Smooth muscle cell (in vitro differentiated cells): ENCODE results near the gene PGRMC2. TPM values are rescaled to one million over a fixed set of nuclear protein-coding genes. Genes with fewer than 3 reads are reported as not detected.

Experiments
- DNase-seq: peaks from one replicate; lab custom pipeline; 2025; ENCODE audit not compliant: unreplicated experiment; lab: John Stamatoyannopoulos, UW
- H2AFZ ChIP-seq: fragments of 200-600 bp; sonication (generic); 2 replicates; pipeline ENCODE4 v1.6.0; 2016; ENCODE audit warnings: antibody characterized with exemption, low read depth, mild to moderate bottlenecking
- H3F3A ChIP-seq: fragments of 200-600 bp; sonication (generic); 2 replicates; pipeline ENCODE4 v1.6.0; 2017; ENCODE audit warnings: antibody characterized with exemption, low read depth
- H3K27ac ChIP-seq: fragments of 200-600 bp; sonication (generic); 2 replicates; pipeline ENCODE4 v1.5.1; 2016; ENCODE audit warnings: low read depth, mild to moderate bottlenecking
- H3K27me3 ChIP-seq: fragments of 200-600 bp; sonication (generic); 2 replicates; pipeline ENCODE4 v1.6.1; 2016; ENCODE audit warnings: low read depth, mild to moderate bottlenecking
- H3K36me3 ChIP-seq: fragments of 200-600 bp; sonication (generic); 2 replicates; pipeline ENCODE4 v1.5.1; 2016; ENCODE audit warnings: low read depth
- H3K4me1 ChIP-seq: fragments of 200-600 bp; sonication (generic); 2 replicates; pipeline ENCODE4 v1.5.1; 2016; ENCODE audit warnings: low read depth
- H3K4me2 ChIP-seq: fragments of 200-600 bp; sonication (generic); 2 replicates; pipeline ENCODE4 v1.6.0; 2016; ENCODE audit warnings: mild to moderate bottlenecking
- H3K4me3 ChIP-seq: fragments of 200-600 bp; sonication (generic); 2 replicates; pipeline ENCODE4 v1.5.1; 2016; ENCODE audit warnings: mild to moderate bottlenecking
- H3K79me2 ChIP-seq: fragments of 200-600 bp; sonication (generic); 2 replicates; pipeline ENCODE4 v1.6.0; 2016; ENCODE audit warnings: low read depth, mild to moderate bottlenecking
- H3K9ac ChIP-seq: fragments of 200-600 bp; sonication (generic); 2 replicates; pipeline ENCODE4 v1.6.0; 2016; ENCODE audit warnings: low read depth
- H3K9me3 ChIP-seq: fragments of 200-600 bp; sonication (generic); replicated peaks from 2 replicates; pipeline ENCODE4 v1.5.1; 2016; ENCODE audit warnings: low read depth
- H4K20me1 ChIP-seq: fragments of 200-600 bp; sonication (generic); 2 replicates; pipeline ENCODE4 v1.6.0; 2016; ENCODE audit warnings: low read depth
- WGBS: methylation state at CpG from one replicate; pipeline ENCODE4 v1.1.7; 2016; ENCODE audit warnings: low lambda C conversion rate; 5-methylcytosine and 5-hydroxymethylcytosine counted together
- polyA plus RNA-seq: library from polyadenylated mRNA; unstranded; fragments of >200 nt; fragmentation: Nextera tagmentation; extraction: Ambion mirVana; gene quantifications from 2 replicates; pipeline ENCODE4 v1.2.1, GENCODE V29; 2016
- total RNA-seq: library from RNA; depleted of rRNA; stranded (reverse); fragments of >200 nt; gene quantifications from 2 replicates; pipeline ENCODE4 v1.2.3, GENCODE V29; 2014
- TF ChIP-seq, protein P1 (sequence below): fragments of 200-600 bp; sonication (generic); IDR thresholded peaks from 2 replicates; pipeline ENCODE4 v1.5.1; 2017; ENCODE audit warnings: borderline replicate concordance, mild to moderate bottlenecking, antibody characterized with exemption; ENCODE audit not compliant: insufficient read depth, poor library complexity, severe bottlenecking

The PGRMC2 gene
- total and polyA plus RNA-seq, 2 experiments from 2014 or later, result 52.1 to 56.7 TPM

DNA sequence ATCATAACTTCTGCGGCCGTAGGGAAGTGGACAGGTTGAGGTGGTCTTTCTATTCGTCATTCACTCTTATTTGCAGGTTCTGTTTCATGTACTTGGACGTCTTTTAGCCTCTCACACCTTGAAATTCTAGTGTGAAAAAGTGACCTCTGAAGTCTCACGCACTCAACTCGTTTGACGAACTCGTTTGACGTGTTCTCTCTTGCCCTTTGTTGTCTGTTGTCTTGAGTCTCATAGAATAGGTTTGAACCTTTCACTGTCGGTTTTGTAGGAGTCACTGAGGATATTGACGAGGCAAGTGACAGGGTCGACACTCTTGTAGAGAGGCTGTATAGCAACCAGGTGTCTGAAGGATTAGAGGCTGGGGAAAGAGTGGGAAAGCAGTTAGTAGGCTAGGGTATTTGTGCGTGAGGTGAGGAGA lies 1.1 kb upstream of the PGRMC2 start:
- TF ChIP-seq, protein P1, sequence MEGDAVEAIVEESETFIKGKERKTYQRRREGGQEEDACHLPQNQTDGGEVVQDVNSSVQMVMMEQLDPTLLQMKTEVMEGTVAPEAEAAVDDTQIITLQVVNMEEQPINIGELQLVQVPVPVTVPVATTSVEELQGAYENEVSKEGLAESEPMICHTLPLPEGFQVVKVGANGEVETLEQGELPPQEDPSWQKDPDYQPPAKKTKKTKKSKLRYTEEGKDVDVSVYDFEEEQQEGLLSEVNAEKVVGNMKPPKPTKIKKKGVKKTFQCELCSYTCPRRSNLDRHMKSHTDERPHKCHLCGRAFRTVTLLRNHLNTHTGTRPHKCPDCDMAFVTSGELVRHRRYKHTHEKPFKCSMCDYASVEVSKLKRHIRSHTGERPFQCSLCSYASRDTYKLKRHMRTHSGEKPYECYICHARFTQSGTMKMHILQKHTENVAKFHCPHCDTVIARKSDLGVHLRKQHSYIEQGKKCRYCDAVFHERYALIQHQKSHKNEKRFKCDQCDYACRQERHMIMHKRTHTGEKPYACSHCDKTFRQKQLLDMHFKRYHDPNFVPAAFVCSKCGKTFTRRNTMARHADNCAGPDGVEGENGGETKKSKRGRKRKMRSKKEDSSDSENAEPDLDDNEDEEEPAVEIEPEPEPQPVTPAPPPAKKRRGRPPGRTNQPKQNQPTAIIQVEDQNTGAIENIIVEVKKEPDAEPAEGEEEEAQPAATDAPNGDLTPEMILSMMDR, result no peak
- Histone ChIP-seq H3K9me3 (no peaks in the 10 kb centered on the region), H3K4me1 (peaks cover 27% of the 10 kb centered on the region), H3K27me3 (no peaks in the 10 kb centered on the region), H3F3A (no peaks in the 10 kb centered on the region), H3K4me3 (peak overlapping the region; percentile 89), H4K20me1 (peaks cover 26% of the 10 kb centered on the region), H3K4me2 (peak overlapping the region; percentile 89), H3K27ac (peak overlapping the region; percentile 85), H2AFZ (peak overlapping the region; percentile 77), H3K79me2 (peaks cover 39% of the 10 kb centered on the region), H3K36me3 (no peaks in the 10 kb centered on the region), H3K9ac (peak overlapping the region; percentile 74)
- 6% methylated on average over 13 of the region's 13 CpGs for WGBS
- no peak for DNase-seq

DNA sequence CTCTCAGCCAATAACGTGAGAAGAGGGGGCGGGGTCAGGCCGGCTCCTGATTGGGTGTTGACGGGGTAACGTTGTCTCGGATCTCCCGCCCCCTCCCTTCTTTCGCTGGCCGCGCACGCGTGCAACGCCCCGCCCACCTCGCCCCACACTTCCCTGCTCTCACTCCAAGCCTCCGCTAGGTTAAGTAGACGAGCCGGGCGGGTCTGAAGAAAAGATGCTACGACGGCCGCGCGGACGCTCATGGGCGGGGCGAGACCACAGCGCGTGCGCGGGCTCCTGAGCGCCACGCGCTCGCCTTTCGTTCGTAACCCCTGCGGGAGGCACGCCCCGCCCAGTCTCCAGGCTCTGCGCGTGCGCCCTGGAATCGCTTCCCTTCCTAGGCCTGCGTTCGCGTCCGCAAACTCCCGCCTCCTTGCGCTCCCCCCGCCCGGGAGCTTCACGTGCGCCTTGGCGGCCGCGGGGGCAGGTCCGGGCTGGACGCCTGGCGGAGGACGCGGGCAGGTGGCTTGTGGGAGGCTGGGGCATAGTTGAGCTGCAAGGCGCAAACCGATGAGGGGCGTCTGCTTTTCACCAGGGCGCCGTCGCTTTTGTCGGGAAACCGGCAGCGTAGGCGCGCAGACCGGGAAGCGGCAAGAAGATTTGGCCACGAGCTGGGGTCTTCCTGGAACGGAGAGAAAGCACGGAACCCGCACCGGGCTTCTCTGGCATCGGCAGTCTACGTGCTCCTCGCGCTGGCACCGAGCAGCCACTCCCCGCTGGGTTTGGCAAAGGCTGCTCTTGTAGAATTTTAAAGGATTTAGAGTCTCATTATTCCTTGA lies 467 bp upstream of the PGRMC2 start:
- H2AFZ ChIP-seq, result peak overlapping the region; percentile 77
- peak overlapping the region; percentile 74 for H3K9ac ChIP-seq
- H3F3A ChIP-seq, result no peaks in the 10 kb centered on the region
- H3K4me2 ChIP-seq, result peak overlapping the region; percentile 89
- H3K27ac ChIP-seq, result peak overlapping the region; percentile 85
- peaks cover 45% of the 10 kb centered on the region for H3K79me2 ChIP-seq
- H3K4me1 ChIP-seq, result peaks cover 28% of the 10 kb centered on the region
- H3K9me3 ChIP-seq, result no peaks in the 10 kb centered on the region
- peak overlapping the region; percentile 89 for H3K4me3 ChIP-seq
- H3K27me3 ChIP-seq, result no peaks in the 10 kb centered on the region
- under 1% methylated on average over 84 of the region's 86 CpGs for WGBS
- DNase-seq, result peak; percentile 96
- no peaks in the 10 kb centered on the region for H3K36me3 ChIP-seq
- peaks cover 29% of the 10 kb centered on the region for H4K20me1 ChIP-seq
- TF ChIP-seq, protein P1, result peak; percentile 7

DNA sequence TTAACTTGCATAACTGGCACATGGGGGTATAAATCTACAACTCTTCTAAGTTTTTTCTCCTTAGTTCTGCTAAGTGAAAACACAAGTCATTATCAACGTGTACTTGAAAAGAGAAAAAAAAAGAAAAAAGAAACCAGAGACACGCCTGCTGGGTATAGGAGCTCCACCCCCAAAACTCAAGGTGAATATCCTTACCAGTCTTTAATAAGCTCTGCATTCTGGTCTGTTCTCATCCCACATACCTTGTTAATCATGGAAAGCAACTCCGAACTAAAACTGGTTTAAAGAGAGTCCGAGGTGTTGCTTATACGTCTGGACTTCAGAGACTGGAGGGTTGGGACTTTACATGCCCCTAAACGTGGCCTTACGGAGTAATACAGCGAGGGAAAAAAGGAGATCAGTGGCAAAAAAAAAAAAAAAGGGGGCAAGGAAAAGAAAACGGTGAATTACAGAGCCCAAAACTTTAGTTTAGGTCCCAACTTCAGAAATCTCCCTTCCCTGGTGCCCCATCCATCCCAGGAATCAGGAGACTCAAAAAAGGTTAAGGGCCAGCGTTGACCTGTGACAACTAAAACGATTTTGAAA lies 1.0 kb downstream of the PGRMC2 start:
- Histone ChIP-seq H3K4me1 (peaks cover 33% of the 10 kb centered on the region), H4K20me1 (peaks cover 44% of the 10 kb centered on the region), H3K79me2 (peaks cover 60% of the 10 kb centered on the region), H3K4me3 (peak overlapping the region; percentile 89), H3K36me3 (no peaks in the 10 kb centered on the region), H3K27ac (peak overlapping the region; percentile 85), H3K9ac (peak overlapping the region; percentile 63), H3F3A (no peaks in the 10 kb centered on the region), H3K27me3 (no peaks in the 10 kb centered on the region), H3K9me3 (no peaks in the 10 kb centered on the region), H3K4me2 (peak overlapping the region; percentile 89), H2AFZ (peak overlapping the region; percentile 43)
- DNase-seq, result no peak
- under 1% methylated on average over 11 of the region's 11 CpGs for WGBS
- TF ChIP-seq, protein P1, result no peak
